CD14-positive monocyte (primary cell): ENCODE data around the gene KIZ. TPM values are rescaled to one million over a fixed set of nuclear protein-coding genes. Genes with fewer than 3 reads are reported as not detected.

Source experiments
- DNase-seq, 3 donors: peaks; one replicate each; pipeline ENCODE4 v3.0.0-alpha.2; 2011 to 2022
- H2AFZ ChIP-seq: 2 replicates; pipeline ENCODE4 v1.6.0; 2012; ENCODE audit warnings: mild to moderate bottlenecking, low read depth, low read length, inconsistent platforms; ENCODE audit not compliant: insufficient read depth, poor library complexity, severe bottlenecking
- H3K27ac ChIP-seq, 2 donors: 1 replicate in 1 of 2; 2 replicates in 1 of 2; pipeline ENCODE4 v1.5.1; 2012 to 2013; ENCODE audit warnings: low read length in 2 of 2, control low read depth in 1 of 2, inconsistent platforms in 1 of 2, low read depth in 1 of 2, mild to moderate bottlenecking in 1 of 2
- H3K27me3 ChIP-seq, 2 donors: one replicate each; pipeline versions ENCODE4 v1.6.0 to v1.6.1; 2011 to 2013; ENCODE audit warnings: low read length in 2 of 2; ENCODE audit not compliant: control insufficient read depth in 2 of 2, insufficient read depth in 2 of 2
- H3K36me3 ChIP-seq, 2 donors: replicated peaks in 1 of 2; 1 replicate in 1 of 2; 2 replicates in 1 of 2; pipeline versions ENCODE4 v1.5.1 to v1.6.1; 2012 to 2013; ENCODE audit warnings: low read length in 2 of 2, control low read depth in 1 of 2, inconsistent platforms in 1 of 2, mild to moderate bottlenecking in 1 of 2; ENCODE audit not compliant: insufficient read depth in 2 of 2, control insufficient read depth in 1 of 2
- H3K4me1 ChIP-seq, 2 donors: 1 replicate in 1 of 2; 2 replicates in 1 of 2; pipeline versions ENCODE4 v1.5.1 to v1.6.1; 2012 to 2013; ENCODE audit warnings: low read length in 2 of 2, control low read depth in 1 of 2, inconsistent platforms in 1 of 2, mild to moderate bottlenecking in 1 of 2, moderate library complexity in 1 of 2; ENCODE audit not compliant: insufficient read depth in 2 of 2, control insufficient read depth in 1 of 2
- H3K4me2 ChIP-seq: replicated peaks from 2 replicates; pipeline ENCODE3; 2012; ENCODE audit warnings: low read length, moderate library complexity, mild to moderate bottlenecking; ENCODE audit not compliant: poor library complexity, severe bottlenecking; ENCODE audit errors: extremely low read depth
- H3K4me3 ChIP-seq, 3 experiments: fragments of 200-600 bp in 1 of 3; sonication (generic) in 1 of 3; replicated peaks in 1 of 3; 1 replicate in 2 of 3; 2 replicates in 1 of 3; pipeline ENCODE4 v1.5.1; 2011 to 2013; ENCODE audit warnings: low read length in 3 of 3, mild to moderate bottlenecking in 3 of 3, control low read depth in 2 of 3, low read depth in 2 of 3, inconsistent platforms in 1 of 3, moderate library complexity in 1 of 3
- H3K79me2 ChIP-seq: 2 replicates; pipeline ENCODE4 v1.6.0; 2012; ENCODE audit warnings: mild to moderate bottlenecking, control low read depth, inconsistent platforms, low read length, moderate library complexity; ENCODE audit not compliant: insufficient read depth
- H3K9ac ChIP-seq: 2 replicates; pipeline ENCODE4 v1.6.0; 2017; ENCODE audit warnings: low read length, mild to moderate bottlenecking; ENCODE audit not compliant: insufficient read depth, poor library complexity, severe bottlenecking
- H3K9me3 ChIP-seq, 2 donors: replicated peaks in 1 of 2; 1 replicate in 1 of 2; 2 replicates in 1 of 2; pipeline versions ENCODE4 v1.5.1 to v1.6.1; 2012 to 2013; ENCODE audit warnings: low read length in 2 of 2, control low read depth in 1 of 2; ENCODE audit not compliant: control insufficient read depth in 1 of 2, insufficient read depth in 1 of 2
- H4K20me1 ChIP-seq: 2 replicates; pipeline ENCODE4 v1.6.0; 2012; ENCODE audit warnings: mild to moderate bottlenecking, low read length, control low read depth, moderate library complexity; ENCODE audit not compliant: insufficient read depth
- H3K27ac Mint-ChIP-seq, 7 donors: one replicate each; pipeline ENCODE4 v1.8.0; 2020; ENCODE audit warnings: mild to moderate bottlenecking in 7 of 7, mixed read lengths in 7 of 7, moderate library complexity in 6 of 7, inconsistent platforms in 2 of 7
- H3K27me3 Mint-ChIP-seq, 3 donors: one replicate each; pipeline ENCODE4 v1.8.0; 2021 to 2022; ENCODE audit warnings: low read depth in 3 of 3, mild to moderate bottlenecking in 3 of 3, mixed read lengths in 3 of 3, moderate library complexity in 3 of 3, inconsistent platforms in 1 of 3
- H3K36me3 Mint-ChIP-seq, 2 donors: one replicate each; pipeline ENCODE4 v1.8.0; 2020; ENCODE audit warnings: mixed read lengths in 2 of 2, inconsistent platforms in 1 of 2, mild to moderate bottlenecking in 1 of 2
- H3K4me1 Mint-ChIP-seq: one replicate; pipeline ENCODE4 v1.8.0; 2020; ENCODE audit warnings: mild to moderate bottlenecking, mixed read lengths
- H3K4me3 Mint-ChIP-seq, 2 donors: one replicate each; pipeline ENCODE4 v1.8.0; 2020; ENCODE audit warnings: mild to moderate bottlenecking in 2 of 2, mixed read lengths in 2 of 2, moderate library complexity in 1 of 2
- H3K9me3 Mint-ChIP-seq, 7 donors: one replicate each; pipeline ENCODE4 v1.8.0; 2020 to 2022; ENCODE audit warnings: mixed read lengths in 7 of 7, mild to moderate bottlenecking in 6 of 7, moderate library complexity in 6 of 7, inconsistent platforms in 2 of 7
- WGBS: methylation state at CpG from one replicate; pipeline ENCODE4 v1.1.5; 2013; ENCODE audit warnings: missing lambda C conversion rate; ENCODE audit not compliant: insufficient coverage; 5-methylcytosine and 5-hydroxymethylcytosine counted together
- intact Hi-C, 2 donors: fragments of 100-400 bp; cut with micrococcal nuclease; formaldehyde crosslinking; loops; one replicate each; pipeline versions ENCODE4 v1.15.0 to v1.15.1; 2023
- polyA plus RNA-seq, 3 donors: library from polyadenylated mRNA; depleted of rRNA in 1 of 3; unstranded in 2 of 3; stranded (reverse) in 1 of 3; fragments of 300-500 nt in 2 of 3; fragments of >200 nt in 1 of 3; fragmentation: Illumina TruSeq in 2 of 3; gene quantifications; 1 replicate in 2 of 3; 2 replicates in 1 of 3; pipeline ENCODE4 v1.2.3, GENCODE V29; 2012 to 2021
- TF ChIP-seq, protein P1 (sequence below): fragments of 200-600 bp; IDR thresholded peaks from one replicate; pipeline ENCODE4 v1.8.0; 2022; ENCODE audit warnings: antibody characterized with exemption, mild to moderate bottlenecking

The KIZ gene
- polyA plus RNA-seq, 3 donors, result 7.2 to 13.2 (median 10.2) TPM

DNA sequence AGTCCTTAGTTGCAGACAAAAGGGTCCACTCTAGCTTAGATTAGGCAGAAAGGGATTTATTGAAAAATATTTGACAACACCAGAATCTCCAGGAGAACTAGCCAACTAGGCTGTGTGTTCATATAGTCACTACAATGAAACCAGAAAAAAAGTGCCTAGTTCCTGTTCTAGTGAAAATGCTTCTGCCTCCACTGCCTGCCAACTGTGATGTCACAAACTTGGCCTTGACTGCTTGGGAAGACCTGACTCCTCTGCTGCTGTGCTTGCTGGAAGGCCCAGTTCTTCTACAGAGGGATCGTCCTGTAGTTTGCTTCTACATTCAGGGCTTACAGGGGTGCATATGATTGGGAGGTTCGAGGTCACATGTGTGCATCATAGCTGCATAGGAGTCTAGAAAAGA, 136.9 kb downstream of the KIZ start:
- H3K4me2 ChIP-seq, result no peak overlapping the region
- 83% methylated on average over 1 of the region's 2 CpGs for WGBS
- H3K36me3 Mint-ChIP-seq, result no peaks in the 10 kb centered on the region
- H3K4me1 ChIP-seq, result no peaks in the 10 kb centered on the region
- no peak overlapping the region for H2AFZ ChIP-seq
- H3K79me2 ChIP-seq, result no peaks in the 10 kb centered on the region
- DNase-seq, result no peak
- TF ChIP-seq, protein P1, sequence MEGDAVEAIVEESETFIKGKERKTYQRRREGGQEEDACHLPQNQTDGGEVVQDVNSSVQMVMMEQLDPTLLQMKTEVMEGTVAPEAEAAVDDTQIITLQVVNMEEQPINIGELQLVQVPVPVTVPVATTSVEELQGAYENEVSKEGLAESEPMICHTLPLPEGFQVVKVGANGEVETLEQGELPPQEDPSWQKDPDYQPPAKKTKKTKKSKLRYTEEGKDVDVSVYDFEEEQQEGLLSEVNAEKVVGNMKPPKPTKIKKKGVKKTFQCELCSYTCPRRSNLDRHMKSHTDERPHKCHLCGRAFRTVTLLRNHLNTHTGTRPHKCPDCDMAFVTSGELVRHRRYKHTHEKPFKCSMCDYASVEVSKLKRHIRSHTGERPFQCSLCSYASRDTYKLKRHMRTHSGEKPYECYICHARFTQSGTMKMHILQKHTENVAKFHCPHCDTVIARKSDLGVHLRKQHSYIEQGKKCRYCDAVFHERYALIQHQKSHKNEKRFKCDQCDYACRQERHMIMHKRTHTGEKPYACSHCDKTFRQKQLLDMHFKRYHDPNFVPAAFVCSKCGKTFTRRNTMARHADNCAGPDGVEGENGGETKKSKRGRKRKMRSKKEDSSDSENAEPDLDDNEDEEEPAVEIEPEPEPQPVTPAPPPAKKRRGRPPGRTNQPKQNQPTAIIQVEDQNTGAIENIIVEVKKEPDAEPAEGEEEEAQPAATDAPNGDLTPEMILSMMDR, result no peak
- H3K27ac ChIP-seq, result no peak overlapping the region
- H3K9ac ChIP-seq, result no peak overlapping the region
- peaks cover 0 to 12% of the 10 kb centered on the region in 2 donors for H3K9me3 ChIP-seq
- no peaks in the 10 kb centered on the region for H3K36me3 ChIP-seq
- intact Hi-C loops, result no loop called here
- H3K4me3 ChIP-seq, result no peak overlapping the region
- H3K9me3 Mint-ChIP-seq, result peaks cover 0 to 10% (median 6%) of the 10 kb centered on the region in 7 donors
- no peak overlapping the region for H3K27ac Mint-ChIP-seq
- peaks cover 2 to 16% (median 5%) of the 10 kb centered on the region in 3 donors for H3K27me3 Mint-ChIP-seq
- no peaks in the 10 kb centered on the region for H4K20me1 ChIP-seq
- no peak overlapping the region for H3K4me3 Mint-ChIP-seq
- no peaks in the 10 kb centered on the region for H3K27me3 ChIP-seq
- H3K4me1 Mint-ChIP-seq, result no peaks in the 10 kb centered on the region

DNA sequence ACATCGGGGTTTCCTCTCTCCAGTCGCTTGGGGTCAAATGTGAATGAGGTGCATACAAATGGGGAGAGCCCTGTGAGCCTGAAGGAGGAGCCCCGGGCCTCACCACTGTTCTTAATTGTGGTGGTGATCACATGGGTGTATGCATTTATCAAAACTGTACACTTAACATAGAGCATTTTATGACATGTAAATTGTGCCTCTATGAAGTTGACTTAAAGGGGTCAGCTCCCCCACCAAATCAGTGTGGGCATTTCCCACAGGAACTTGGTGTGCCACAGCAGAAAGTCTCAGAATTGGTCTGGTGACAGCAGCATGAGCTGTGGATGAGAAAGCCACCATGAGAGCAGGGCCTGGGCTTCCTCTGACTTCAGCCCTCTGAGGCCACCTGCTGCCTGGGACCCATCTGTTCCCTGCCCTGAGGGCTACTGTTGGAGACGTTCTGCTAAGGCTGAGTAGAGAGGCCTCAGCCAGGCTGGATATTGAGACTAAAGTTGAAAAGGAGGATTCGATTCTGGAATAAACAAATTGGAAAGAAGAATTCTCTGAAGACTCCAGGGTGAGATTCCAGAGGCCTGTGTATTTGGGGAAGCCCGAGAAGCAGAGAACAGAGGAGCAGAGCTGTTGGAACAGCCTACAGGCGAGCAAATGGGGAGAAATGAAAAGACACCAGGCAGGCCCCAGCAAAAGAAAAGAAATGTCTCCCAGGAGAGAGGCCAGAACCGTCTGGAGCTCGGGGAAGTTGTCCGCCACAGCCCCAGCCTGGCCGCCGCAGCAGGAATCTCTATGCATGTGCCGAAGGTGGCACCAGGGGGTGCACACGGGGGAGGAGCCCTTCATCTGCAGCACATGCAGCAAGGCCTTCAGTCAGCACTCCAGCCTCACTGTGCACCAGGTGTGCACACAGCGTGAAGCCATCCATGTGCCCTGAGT, 139.6 kb downstream of the KIZ start:
- no peak overlapping the region for H3K4me3 ChIP-seq
- Mint-ChIP-seq H3K36me3 (no peaks in the 10 kb centered on the region), H3K9me3 (peaks cover 0 to 10% (median 8%) of the 10 kb centered on the region in 7 donors), H3K27me3 (peaks cover 3 to 15% (median 5%) of the 10 kb centered on the region in 3 donors), H3K4me3 (no peak overlapping the region), H3K27ac (no peak overlapping the region), H3K4me1 (no peaks in the 10 kb centered on the region)
- no peak overlapping the region for H3K9ac ChIP-seq
- H4K20me1 ChIP-seq, result no peaks in the 10 kb centered on the region
- no peak overlapping the region for H3K4me2 ChIP-seq
- no peak for DNase-seq
- no peaks in the 10 kb centered on the region for H3K79me2 ChIP-seq
- H3K27me3 ChIP-seq, result no peaks in the 10 kb centered on the region
- H2AFZ ChIP-seq, result no peak overlapping the region
- intact Hi-C loops, result no loop called here
- H3K27ac ChIP-seq, result no peak overlapping the region
- 86% methylated on average over 12 of the region's 15 CpGs for WGBS
- TF ChIP-seq, protein P1, result no peak
- no peaks in the 10 kb centered on the region for H3K36me3 ChIP-seq
- H3K4me1 ChIP-seq, result no peaks in the 10 kb centered on the region
- H3K9me3 ChIP-seq, result peaks cover 0 to 12% of the 10 kb centered on the region in 2 donors
